SU-DHL-6 (cell line): Measurements from ENCODE around the gene FOXQ1.

Experiments
- EZH2phosphoT487 ChIP-seq: fragments of 200-600 bp; sonication (generic), shearing (Covaris generic); conservative IDR thresholded peaks from 2 replicates; pipeline ENCODE4 v1.6.1; 2018; ENCODE audit warnings: mild to moderate bottlenecking, antibody characterized with exemption, low read length, moderate library complexity, mixed read lengths
- TF ChIP-seq, protein P1 (sequence below): fragments of 200-600 bp; sonication (generic); IDR thresholded peaks from one replicate; pipeline ENCODE4 v1.5.1; 2017; ENCODE audit warnings: antibody characterized with exemption, mild to moderate bottlenecking, low read length, moderate library complexity; ENCODE audit not compliant: insufficient read depth, poor library complexity, severe bottlenecking

DNA sequence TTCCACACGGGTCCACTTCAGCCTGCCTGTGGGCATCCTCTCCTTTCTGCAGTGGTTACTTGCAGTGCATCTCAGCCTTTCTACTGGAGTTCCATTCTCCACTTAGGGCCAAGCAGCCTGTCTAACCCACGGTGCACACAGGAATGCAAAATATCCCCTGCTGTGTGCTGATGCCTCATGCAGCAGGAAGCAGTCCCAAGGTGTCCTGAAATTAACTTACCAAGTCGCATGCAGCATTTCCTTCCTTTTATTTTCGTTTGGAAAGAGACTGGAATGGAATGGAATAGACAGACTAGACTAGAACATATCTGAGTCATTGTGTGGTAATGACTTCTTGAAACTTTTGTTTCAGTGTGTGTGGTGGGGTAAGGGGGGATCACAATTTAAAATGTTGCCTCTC, 25.9 kb upstream of the FOXQ1 start:
- TF ChIP-seq, protein P1, sequence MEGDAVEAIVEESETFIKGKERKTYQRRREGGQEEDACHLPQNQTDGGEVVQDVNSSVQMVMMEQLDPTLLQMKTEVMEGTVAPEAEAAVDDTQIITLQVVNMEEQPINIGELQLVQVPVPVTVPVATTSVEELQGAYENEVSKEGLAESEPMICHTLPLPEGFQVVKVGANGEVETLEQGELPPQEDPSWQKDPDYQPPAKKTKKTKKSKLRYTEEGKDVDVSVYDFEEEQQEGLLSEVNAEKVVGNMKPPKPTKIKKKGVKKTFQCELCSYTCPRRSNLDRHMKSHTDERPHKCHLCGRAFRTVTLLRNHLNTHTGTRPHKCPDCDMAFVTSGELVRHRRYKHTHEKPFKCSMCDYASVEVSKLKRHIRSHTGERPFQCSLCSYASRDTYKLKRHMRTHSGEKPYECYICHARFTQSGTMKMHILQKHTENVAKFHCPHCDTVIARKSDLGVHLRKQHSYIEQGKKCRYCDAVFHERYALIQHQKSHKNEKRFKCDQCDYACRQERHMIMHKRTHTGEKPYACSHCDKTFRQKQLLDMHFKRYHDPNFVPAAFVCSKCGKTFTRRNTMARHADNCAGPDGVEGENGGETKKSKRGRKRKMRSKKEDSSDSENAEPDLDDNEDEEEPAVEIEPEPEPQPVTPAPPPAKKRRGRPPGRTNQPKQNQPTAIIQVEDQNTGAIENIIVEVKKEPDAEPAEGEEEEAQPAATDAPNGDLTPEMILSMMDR = no peak
- TF ChIP-seq EZH2phosphoT487 = no peak
